LNCaP clone FGC (cell line): Measurements from ENCODE around the gene TMEM145.
A peak's percentile ranks its signal among the peaks of the same experiment; 100 is the strongest.

Experiments
- DNase-seq: peaks from one replicate; pipeline ENCODE4 v3.0.0-alpha.2; 2011; ENCODE audit warnings: low read depth
- H3K4me3 ChIP-seq: 2 replicates; pipeline ENCODE4 v1.5.1; 2011; ENCODE audit warnings: mild to moderate bottlenecking, low read depth, low read length, control low read depth
- CTCF ChIP-seq: IDR thresholded peaks from 2 replicates; pipeline ENCODE4 v1.5.1; 2012; ENCODE audit warnings: mild to moderate bottlenecking; ENCODE audit not compliant: control insufficient read depth, insufficient read depth; ENCODE audit errors: extremely low read depth

Gene TMEM145

GRCh38 chr19:42270346-42271044 lies 42.6 kb upstream of the TMEM145 start:
- TF ChIP-seq CTCF, result no peak
- H3K4me3 ChIP-seq, result peak overlapping the region; percentile 57
- DNase-seq, result no peak

GRCh38 chr19:42271045-42271419 lies 42.1 kb upstream of the TMEM145 start:
- H3K4me3 ChIP-seq, result peak overlapping the region; percentile 57
- no peak for DNase-seq
- TF ChIP-seq CTCF, result no peak

- TF ChIP-seq CTCF, result no peak
- no peak overlapping the region for H3K4me3 ChIP-seq
- DNase-seq, result no peak
These were observed 41.1 kb upstream of the TMEM145 start for GRCh38 chr19:42271861-42272534.

- H3K4me3 ChIP-seq, result no peak overlapping the region
- TF ChIP-seq CTCF, result no peak
- no peak for DNase-seq
These were observed 40.6 kb upstream of the TMEM145 start for GRCh38 chr19:42272535-42272897.

GRCh38 chr19:42272989-42273406 lies 40.1 kb upstream of the TMEM145 start:
- H3K4me3 ChIP-seq, result no peak overlapping the region
- TF ChIP-seq CTCF, result no peak
- DNase-seq, result no peak

- no peak for TF ChIP-seq CTCF
- no peak overlapping the region for H3K4me3 ChIP-seq
- no peak for DNase-seq
These were observed 39.6 kb upstream of the TMEM145 start for GRCh38 chr19:42273407-42274064.
